HepG2 (cell line): ENCODE data around the gene CCDC201. TPM values are rescaled to one million over a fixed set of nuclear protein-coding genes. Genes with fewer than 3 reads are reported as not detected.

Source experiments
- AKNA ChIP-seq: sonication (generic); formaldehyde crosslinking; IDR thresholded peaks from 2 replicates; pipeline ENCODE4 v1.4.0; 2020; ENCODE audit warnings: missing genetic modification reagents, borderline replicate concordance
- ATRX ChIP-seq: sonication (generic); formaldehyde crosslinking; IDR thresholded peaks from 2 replicates; pipeline ENCODE4 v1.4.0; 2020; ENCODE audit warnings: missing genetic modification reagents, borderline replicate concordance
- BCL3 ChIP-seq: sonication (generic); formaldehyde crosslinking; IDR thresholded peaks from 2 replicates; pipeline ENCODE4 v1.5.1; 2020; ENCODE audit warnings: mild to moderate bottlenecking, missing genetic modification reagents, moderate library complexity
- HNF4G ChIP-seq, 2 experiments: sonication (generic) in 1 of 2; formaldehyde crosslinking in 1 of 2; IDR thresholded peaks; 2 replicates each; pipeline versions ENCODE4 v1.4.0 to v1.6.1; 2011 to 2020; ENCODE audit warnings: borderline replicate concordance in 2 of 2, low read depth in 2 of 2, mild to moderate bottlenecking in 2 of 2, low read length in 1 of 2, missing genetic modification reagents in 1 of 2, moderate library complexity in 1 of 2
- IKZF1 ChIP-seq: fragments of 450-650 bp; IDR thresholded peaks from 2 replicates; pipeline ENCODE4 v1.7.1; 2016
- MLLT10 ChIP-seq: sonication (generic); formaldehyde crosslinking; IDR thresholded peaks from 2 replicates; pipeline ENCODE4 v1.4.0; 2020; ENCODE audit warnings: missing genetic modification reagents
- PHB2 ChIP-seq: fragments of 450-650 bp; IDR thresholded peaks from 2 replicates; pipeline ENCODE4 v1.6.1; 2018; ENCODE audit not compliant: partially characterized antibody
- SNAPC2 ChIP-seq: sonication (generic); formaldehyde crosslinking; IDR thresholded peaks from 2 replicates; pipeline ENCODE4 v1.8.1; 2022; ENCODE audit warnings: mild to moderate bottlenecking, missing genetic modification reagents
- TFDP2 ChIP-seq: sonication (generic); formaldehyde crosslinking; IDR thresholded peaks from 2 replicates; pipeline ENCODE4 v1.4.0; 2020; ENCODE audit warnings: missing genetic modification reagents
- YEATS2 ChIP-seq: sonication (generic); formaldehyde crosslinking; IDR thresholded peaks from 2 replicates; pipeline ENCODE4 v1.4.0; 2020; ENCODE audit warnings: missing genetic modification reagents, borderline replicate concordance
- ZHX2 ChIP-seq, 2 experiments: sonication (generic) in 1 of 2; formaldehyde crosslinking in 1 of 2; IDR thresholded peaks; 2 replicates each; pipeline versions ENCODE4 v1.6.1 to v1.9.0; 2014 to 2022; ENCODE audit warnings: antibody characterized with exemption in 1 of 2, borderline replicate concordance in 1 of 2, inconsistent platforms in 1 of 2, low read depth in 1 of 2, missing genetic modification reagents in 1 of 2
- ZNF124 ChIP-seq: sonication (generic); formaldehyde crosslinking; IDR thresholded peaks from 2 replicates; pipeline ENCODE4 v1.4.0; 2020; ENCODE audit warnings: missing genetic modification reagents
- ZNF292 ChIP-seq: sonication (generic); formaldehyde crosslinking; IDR thresholded peaks from 2 replicates; pipeline ENCODE4 v1.8.1; 2022; ENCODE audit warnings: mild to moderate bottlenecking, low read depth, missing genetic modification reagents, borderline replicate concordance
- ZNF788 ChIP-seq: sonication (generic); formaldehyde crosslinking; IDR thresholded peaks from 2 replicates; pipeline ENCODE4 v1.5.0; 2020; ENCODE audit warnings: mild to moderate bottlenecking, missing genetic modification reagents, borderline replicate concordance
- polyA plus RNA-seq, 8 experiments: library from polyadenylated mRNA; depleted of rRNA in 3 of 8; stranded (reverse) in 7 of 8; unstranded in 1 of 8; fragments of >200 nt; fragmentation: Illumina TruSeq in 4 of 8; extraction: Trizol in 4 of 8; gene quantifications; 2 replicates each; pipeline versions ENCODE4 v1.2.1 to v1.2.3, GENCODE V29; 2011 to 2016; ENCODE audit warnings: low read depth in 4 of 8, missing spikeins in 1 of 8, mixed read lengths in 1 of 8; ENCODE audit not compliant: insufficient read depth in 1 of 8
- total RNA-seq, 5 experiments: library from RNA; depleted of rRNA; stranded (reverse); fragments of >200 nt; fragmentation: Illumina TruSeq; extraction: Trizol; gene quantifications; 2 replicates each; pipeline ENCODE4 v1.2.3, GENCODE V29; 2016; ENCODE audit warnings: low read depth in 1 of 5

CCDC201 gene
- total and polyA plus RNA-seq, 2 of the 13 experiments (the other 11 are each of a cell fraction or from before 2014, with no cell fraction given) = 0.92 TPM; not detected in 1

GRCh38 chr7:45893374-45893995 lies 20.6 kb upstream of the CCDC201 start (continued):
- TF ChIP-seq MLLT10 (CRISPR knock-in tag) = no peak
- TF ChIP-seq SNAPC2 (CRISPR knock-in tag) = peak; percentile 19; the same call in 1 of the 2 replicates
- no peak for TF ChIP-seq ZHX2 (IDR thresholded peaks at IDR 0.05; ENCODE audit: low read depth)
- no peak for TF ChIP-seq ZHX2 (CRISPR knock-in tag; IDR thresholded peaks at IDR 0.05; ENCODE audit: borderline replicate concordance)
- TF ChIP-seq TFDP2 = no peak; the same call in 1 of the 2 replicates
- TF ChIP-seq BCL3 (CRISPR knock-in tag) = no peak
- TF ChIP-seq YEATS2 (CRISPR knock-in tag) = peak; percentile 20; the same call in 1 of the 2 replicates
- TF ChIP-seq ZNF124 (CRISPR knock-in tag) = no peak
- TF ChIP-seq HNF4G (IDR thresholded peaks at IDR 0.05; ENCODE audit: borderline replicate concordance, low read depth, low read length) = no peak
- TF ChIP-seq HNF4G (CRISPR knock-in tag; IDR thresholded peaks at IDR 0.05; ENCODE audit: borderline replicate concordance, low read depth) = no peak
- peak; percentile 47; the same call in 1 of the 2 replicates for TF ChIP-seq ZNF788 (CRISPR knock-in tag)
- TF ChIP-seq IKZF1 = no peak
- TF ChIP-seq AKNA = peak; percentile 61; the same call in 1 of the 2 replicates
- no peak for TF ChIP-seq ZNF292 (CRISPR knock-in tag)
- no peak for TF ChIP-seq ATRX (CRISPR knock-in tag)
- TF ChIP-seq PHB2 = no peak
